ENCODE data around the gene CELF2.

The CELF2 gene

DNA sequence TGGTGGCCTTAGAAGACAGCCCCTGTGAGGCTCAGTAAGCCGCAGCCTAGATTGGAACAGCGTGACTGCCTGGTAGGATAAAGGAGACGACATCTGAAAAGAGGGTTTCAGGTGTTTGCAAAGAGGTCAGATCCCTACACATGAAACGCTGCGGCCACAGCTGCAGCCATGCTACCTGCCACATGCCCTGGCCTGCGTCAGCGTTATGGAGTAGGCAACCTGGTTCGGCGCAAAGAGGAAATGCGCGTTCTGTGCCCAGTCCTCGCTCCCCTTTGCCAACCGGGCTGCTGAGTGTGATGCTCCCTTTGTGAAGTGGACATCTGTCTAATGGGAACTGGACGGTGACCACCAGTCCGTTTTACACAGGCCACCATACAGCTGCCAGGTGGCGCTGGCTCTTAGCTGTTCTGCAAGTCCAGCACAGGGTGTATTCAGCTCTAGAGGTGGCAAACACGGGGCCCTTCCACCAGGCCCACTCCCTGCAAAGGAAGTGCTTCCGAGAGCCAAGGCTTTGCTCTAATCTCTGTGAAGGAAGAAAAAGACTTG is 160.3 kb downstream of the CELF2 start:
- Mint-ChIP-seq H3K36me3 (ENCODE audit: low read depth) (no peaks in the 10 kb centered on the region), H3K9me3 (no peaks in the 10 kb centered on the region), H3K4me3 (no peak overlapping the region), H3K27ac (no peak overlapping the region), H3K4me1 (peaks cover 21% of the 10 kb centered on the region), H3K27me3 (ENCODE audit: low read depth, poor library complexity) (no peaks in the 10 kb centered on the region)
- DNase-seq, result no peak
- TF ChIP-seq, protein P1, sequence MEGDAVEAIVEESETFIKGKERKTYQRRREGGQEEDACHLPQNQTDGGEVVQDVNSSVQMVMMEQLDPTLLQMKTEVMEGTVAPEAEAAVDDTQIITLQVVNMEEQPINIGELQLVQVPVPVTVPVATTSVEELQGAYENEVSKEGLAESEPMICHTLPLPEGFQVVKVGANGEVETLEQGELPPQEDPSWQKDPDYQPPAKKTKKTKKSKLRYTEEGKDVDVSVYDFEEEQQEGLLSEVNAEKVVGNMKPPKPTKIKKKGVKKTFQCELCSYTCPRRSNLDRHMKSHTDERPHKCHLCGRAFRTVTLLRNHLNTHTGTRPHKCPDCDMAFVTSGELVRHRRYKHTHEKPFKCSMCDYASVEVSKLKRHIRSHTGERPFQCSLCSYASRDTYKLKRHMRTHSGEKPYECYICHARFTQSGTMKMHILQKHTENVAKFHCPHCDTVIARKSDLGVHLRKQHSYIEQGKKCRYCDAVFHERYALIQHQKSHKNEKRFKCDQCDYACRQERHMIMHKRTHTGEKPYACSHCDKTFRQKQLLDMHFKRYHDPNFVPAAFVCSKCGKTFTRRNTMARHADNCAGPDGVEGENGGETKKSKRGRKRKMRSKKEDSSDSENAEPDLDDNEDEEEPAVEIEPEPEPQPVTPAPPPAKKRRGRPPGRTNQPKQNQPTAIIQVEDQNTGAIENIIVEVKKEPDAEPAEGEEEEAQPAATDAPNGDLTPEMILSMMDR (IDR thresholded peaks at IDR 0.05), result no peak

DNA sequence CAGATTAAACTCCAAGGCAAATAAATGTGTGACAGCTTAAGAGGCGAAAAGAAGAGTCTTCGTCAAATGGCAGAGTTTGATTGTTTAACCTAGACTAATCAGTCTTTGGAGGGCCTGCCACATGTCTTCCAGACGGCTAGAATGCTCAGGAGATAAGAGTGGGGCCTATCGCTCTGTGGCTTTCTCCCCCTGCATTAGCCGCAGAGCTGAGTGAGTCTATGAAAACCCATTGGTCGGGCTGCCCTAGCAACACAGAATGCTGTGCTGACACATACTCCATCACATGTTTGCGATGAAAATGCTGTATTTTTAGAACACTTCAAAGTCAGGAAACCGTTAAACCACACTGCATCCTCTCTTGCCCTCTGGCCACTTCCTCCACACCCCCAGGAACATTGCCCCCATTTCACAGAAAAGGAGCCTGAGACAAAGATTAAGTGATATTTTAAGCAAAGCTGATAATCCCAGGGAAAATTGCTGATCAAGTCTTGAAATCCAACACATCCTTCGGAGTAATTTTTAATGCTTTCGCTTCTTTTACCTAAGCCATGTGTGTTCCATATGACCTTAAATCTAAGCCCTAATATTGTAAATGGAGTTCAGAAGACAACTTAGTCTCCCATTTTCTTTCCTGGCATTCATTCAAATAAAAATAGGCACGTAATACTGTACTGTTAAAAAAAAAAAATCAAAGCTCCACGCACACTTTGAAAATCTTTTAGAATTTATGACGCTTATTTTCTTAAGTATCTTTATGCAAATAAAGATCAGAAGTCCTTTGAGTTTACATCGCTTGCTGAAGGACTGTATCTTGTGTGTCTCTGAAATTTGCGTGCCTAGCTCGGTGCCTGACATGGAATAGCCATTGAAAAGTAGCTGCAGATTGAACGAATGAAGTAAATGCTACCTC is 161.2 kb downstream of the CELF2 start:
- Mint-ChIP-seq H3K27ac (no peak overlapping the region), H3K4me3 (no peak overlapping the region), H3K27me3 (ENCODE audit: low read depth, poor library complexity) (no peaks in the 10 kb centered on the region), H3K9me3 (no peaks in the 10 kb centered on the region), H3K36me3 (ENCODE audit: low read depth) (no peaks in the 10 kb centered on the region), H3K4me1 (peaks cover 21% of the 10 kb centered on the region)
- DNase-seq, result no peak
- TF ChIP-seq, protein P1 (IDR thresholded peaks at IDR 0.05), result no peak

DNA sequence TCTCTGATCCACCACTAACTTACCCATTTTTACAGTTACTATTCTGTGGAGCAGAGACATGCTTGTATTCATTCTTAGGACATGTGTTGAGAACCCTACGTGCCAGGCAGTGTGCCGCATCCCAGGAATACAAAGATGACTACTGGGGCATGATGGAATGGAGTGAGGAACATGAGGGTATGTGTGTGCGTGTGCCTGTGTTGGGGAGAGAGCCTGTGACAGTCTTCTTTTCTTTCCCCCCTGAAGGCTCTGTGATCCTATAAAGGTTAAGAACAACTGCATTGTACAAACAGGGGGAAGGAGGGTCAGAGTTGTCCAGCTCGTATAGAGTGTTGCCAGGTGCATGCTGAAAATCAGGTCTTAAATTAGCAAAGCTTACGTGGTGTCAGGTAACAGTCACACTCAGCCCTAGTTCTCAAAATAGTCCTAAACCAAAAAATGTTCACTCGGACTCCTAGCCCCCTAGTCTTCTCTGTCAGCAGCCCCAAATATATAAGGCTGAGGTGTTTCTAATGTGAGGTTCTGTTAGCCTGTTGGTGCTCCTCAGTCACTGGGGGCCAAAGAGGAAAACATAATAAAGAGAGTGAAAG is 161.9 kb downstream of the CELF2 start:
- Mint-ChIP-seq H3K27me3 (ENCODE audit: low read depth, poor library complexity) (peaks cover 3% of the 10 kb centered on the region), H3K36me3 (ENCODE audit: low read depth) (no peaks in the 10 kb centered on the region), H3K9me3 (no peaks in the 10 kb centered on the region), H3K27ac (no peak overlapping the region), H3K4me1 (peaks cover 21% of the 10 kb centered on the region), H3K4me3 (no peak overlapping the region)
- TF ChIP-seq, protein P1 (IDR thresholded peaks at IDR 0.05), result no peak
- DNase-seq, result no peak

DNA sequence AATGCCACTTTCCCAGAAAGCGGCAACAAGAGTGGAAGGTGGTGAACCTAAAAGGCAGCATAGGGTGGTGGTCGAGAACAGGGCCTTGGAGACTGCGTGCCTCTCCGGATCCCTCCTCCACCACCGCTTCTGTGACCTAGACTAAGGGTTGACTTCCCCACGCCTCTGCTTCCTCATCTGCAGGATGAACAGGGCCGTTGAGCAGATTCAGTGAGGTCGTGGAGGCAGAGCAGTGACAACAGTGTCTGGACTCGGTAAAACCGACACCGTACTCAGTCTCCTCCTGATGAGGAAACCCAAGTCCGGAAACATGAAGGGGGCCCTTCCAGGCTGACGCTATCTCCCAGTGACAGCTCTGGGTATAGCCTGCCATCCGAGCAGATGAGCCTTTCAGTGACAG is 162.6 kb downstream of the CELF2 start:
- Mint-ChIP-seq H3K36me3 (ENCODE audit: low read depth) (no peaks in the 10 kb centered on the region), H3K27ac (no peak overlapping the region), H3K4me1 (peaks cover 21% of the 10 kb centered on the region), H3K4me3 (no peak overlapping the region), H3K27me3 (ENCODE audit: low read depth, poor library complexity) (peaks cover 3% of the 10 kb centered on the region), H3K9me3 (peaks cover 5% of the 10 kb centered on the region)
- DNase-seq, result no peak
- TF ChIP-seq, protein P1 (IDR thresholded peaks at IDR 0.05), result no peak

DNA sequence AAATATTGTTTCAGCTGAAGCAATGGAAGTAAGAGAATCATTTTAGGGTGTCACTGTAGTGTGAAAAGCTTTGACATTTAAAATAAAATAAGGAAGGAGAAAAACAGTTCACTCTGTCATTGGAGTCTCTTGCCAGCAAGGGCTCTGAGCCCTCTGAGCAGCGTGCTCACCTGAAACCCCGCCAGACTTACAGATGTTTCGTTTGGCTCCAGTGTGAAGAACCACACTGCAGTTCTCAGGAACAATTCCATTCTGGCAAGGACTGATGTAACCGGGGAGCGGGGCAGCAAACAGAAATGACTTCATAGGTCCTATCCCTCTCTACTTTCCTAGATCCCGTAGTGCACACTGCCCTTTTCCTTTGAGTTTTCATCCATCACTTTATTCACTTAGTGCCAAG is 164.3 kb downstream of the CELF2 start:
- peaks cover 18% of the 10 kb centered on the region for H3K9me3 Mint-ChIP-seq
- no peak overlapping the region for H3K27ac Mint-ChIP-seq
- H3K36me3 Mint-ChIP-seq (ENCODE audit: low read depth), result peaks cover 10% of the 10 kb centered on the region
- DNase-seq, result no peak
- TF ChIP-seq, protein P1 (IDR thresholded peaks at IDR 0.05), result no peak
- H3K4me1 Mint-ChIP-seq, result peaks cover 21% of the 10 kb centered on the region
- peaks cover 3% of the 10 kb centered on the region for H3K27me3 Mint-ChIP-seq (ENCODE audit: low read depth, poor library complexity)
- H3K4me3 Mint-ChIP-seq, result no peak overlapping the region
